ENCODE results near the gene SORL1-AS1.

Gene SORL1-AS1

DNA sequence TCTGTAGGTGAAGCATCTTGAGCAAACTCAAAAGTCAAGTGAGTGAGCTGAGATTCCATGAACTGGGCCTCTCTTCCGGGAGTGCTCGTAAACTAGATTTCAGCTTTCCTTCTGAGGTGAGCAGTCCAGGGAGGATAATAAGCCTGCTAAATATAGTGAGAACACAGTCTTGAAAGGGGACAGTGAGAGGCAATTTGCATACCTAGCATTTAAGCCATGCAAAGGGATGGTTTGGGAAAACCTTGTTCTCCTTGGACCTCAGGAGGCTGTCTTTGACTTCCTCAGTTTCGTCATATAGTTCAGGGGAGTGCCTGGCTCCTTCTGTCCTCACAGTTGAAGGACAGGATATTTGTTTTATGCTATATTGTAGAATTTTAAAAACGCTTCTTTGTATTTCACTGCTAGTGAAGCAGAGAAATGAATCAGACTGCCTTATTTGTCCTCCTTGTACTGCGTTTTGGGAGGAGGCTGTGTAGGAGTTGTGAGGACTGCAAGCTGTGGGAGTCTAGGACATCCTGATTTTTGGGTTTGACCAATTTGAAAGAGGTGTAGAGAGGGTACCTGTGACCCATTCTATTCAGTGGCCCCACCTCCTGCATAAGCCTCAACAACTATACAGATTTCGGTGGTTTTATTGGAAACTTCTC, 11.0 kb upstream of the SORL1-AS1 start:
- peak overlapping the region; percentile 84 for H3K27ac ChIP-seq (ENCODE audit: low read length)
- peaks cover 51% of the 10 kb centered on the region for H3K4me1 ChIP-seq (ENCODE audit: control insufficient read depth, insufficient read depth, low read length)

DNA sequence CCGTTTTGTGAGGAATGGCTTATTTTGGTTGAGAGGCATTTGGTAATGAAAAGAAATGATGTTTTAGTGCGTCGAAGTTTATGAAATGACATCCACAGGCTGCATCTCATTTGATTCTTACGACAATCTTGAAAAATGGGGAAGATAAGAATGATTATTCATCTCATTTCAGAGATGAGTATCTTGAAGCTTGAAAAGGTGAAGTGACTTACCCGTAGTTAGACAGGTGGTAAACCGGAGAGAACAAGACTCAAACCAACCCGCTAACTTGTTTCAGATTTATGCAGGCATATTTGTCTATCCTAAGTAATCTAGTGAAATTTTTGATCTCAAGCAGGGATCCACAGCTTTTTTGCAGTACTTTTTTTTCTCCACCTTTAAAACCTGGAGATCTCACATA, 9.1 kb upstream of the SORL1-AS1 start:
- H3K36me3 ChIP-seq (ENCODE audit: control insufficient read depth in 2 of 2, insufficient read depth in 2 of 2, low read length in 2 of 2), result no peaks in the 10 kb centered on the region
- no peak overlapping the region for H3K27ac ChIP-seq (ENCODE audit: low read length)
- peaks cover 40% of the 10 kb centered on the region for H3K4me1 ChIP-seq (ENCODE audit: control insufficient read depth, insufficient read depth, low read length)

More for the DNA sequence above, 11.0 kb upstream of the SORL1-AS1 start:
- Histone ChIP-seq H3K27me3 (ENCODE audit: control insufficient read depth in 1 of 2, insufficient read depth in 2 of 2, low read length in 2 of 2) (no peaks in the 10 kb centered on the region), H3K4me3 (ENCODE audit: low read length in 2 of 2) (no peak overlapping the region), H3K36me3 (ENCODE audit: control insufficient read depth in 2 of 2, insufficient read depth in 2 of 2, low read length in 2 of 2) (no peaks in the 10 kb centered on the region), H3K9me3 (ENCODE audit: control insufficient read depth in 2 of 2, low read length in 2 of 2) (no peaks in the 10 kb centered on the region), H3K9ac (ENCODE audit: low read length in 2 of 2) (peak overlapping the region in 1 of 2 donors; percentile 42)

GRCh38 chr11:121460941-121461514, 8.3 kb upstream of the SORL1-AS1 start:
- no peak overlapping the region for H3K9ac ChIP-seq (ENCODE audit: low read length in 2 of 2)
- H3K27ac ChIP-seq (ENCODE audit: low read length), result no peak overlapping the region
- H3K27me3 ChIP-seq (ENCODE audit: control insufficient read depth in 1 of 2, insufficient read depth in 2 of 2, low read length in 2 of 2), result no peaks in the 10 kb centered on the region
- no peak overlapping the region for H3K4me3 ChIP-seq (ENCODE audit: low read length in 2 of 2)
- no peaks in the 10 kb centered on the region for H3K36me3 ChIP-seq (ENCODE audit: control insufficient read depth in 2 of 2, insufficient read depth in 2 of 2, low read length in 2 of 2)
- peaks cover 35% of the 10 kb centered on the region for H3K4me1 ChIP-seq (ENCODE audit: control insufficient read depth, insufficient read depth, low read length)
- no peaks in the 10 kb centered on the region for H3K9me3 ChIP-seq (ENCODE audit: control insufficient read depth in 2 of 2, low read length in 2 of 2)

More for the DNA sequence above, 9.1 kb upstream of the SORL1-AS1 start:
- Histone ChIP-seq H3K4me3 (ENCODE audit: low read length in 2 of 2) (no peak overlapping the region), H3K9ac (ENCODE audit: low read length in 2 of 2) (no peak overlapping the region), H3K27me3 (ENCODE audit: control insufficient read depth in 1 of 2, insufficient read depth in 2 of 2, low read length in 2 of 2) (no peaks in the 10 kb centered on the region), H3K9me3 (ENCODE audit: control insufficient read depth in 2 of 2, low read length in 2 of 2) (no peaks in the 10 kb centered on the region)

DNA sequence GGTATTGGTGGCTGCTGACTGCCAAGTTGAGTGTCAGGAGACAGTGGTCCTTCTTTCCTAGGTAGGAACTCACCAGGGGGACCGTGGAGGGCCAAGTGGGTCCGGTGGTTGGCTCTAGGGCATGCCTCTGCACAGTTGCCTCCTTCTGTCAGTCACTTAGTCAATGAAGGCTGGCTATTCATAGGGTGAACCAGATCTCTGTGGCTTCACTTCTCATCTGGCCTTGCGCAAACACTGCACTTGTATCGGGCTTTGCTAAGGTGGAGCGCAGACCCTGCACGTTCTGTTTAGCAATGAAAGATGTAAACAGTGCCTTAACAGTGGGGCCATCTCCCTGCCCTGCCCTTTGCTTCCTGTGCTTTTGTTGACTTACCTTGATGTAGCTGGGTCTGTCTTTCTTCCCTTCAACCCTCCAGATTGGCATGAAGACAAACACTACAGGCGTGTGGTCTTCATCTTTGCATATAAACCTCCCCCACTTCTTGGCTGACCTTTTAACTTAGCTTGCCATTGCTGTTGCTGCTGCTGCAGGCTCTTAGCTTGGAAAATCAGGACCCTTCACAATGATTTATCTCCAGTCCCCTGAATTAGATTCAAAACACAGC, 6.7 kb upstream of the SORL1-AS1 start:
- H3K4me3 ChIP-seq (ENCODE audit: low read length in 2 of 2), result peak overlapping the region; percentile 32 to 35
- peaks cover 30% of the 10 kb centered on the region for H3K4me1 ChIP-seq (ENCODE audit: control insufficient read depth, insufficient read depth, low read length)
- H3K9ac ChIP-seq (ENCODE audit: low read length in 2 of 2), result no peak overlapping the region
- no peaks in the 10 kb centered on the region for H3K9me3 ChIP-seq (ENCODE audit: control insufficient read depth in 2 of 2, low read length in 2 of 2)
- peak overlapping the region; percentile 41 for H3K27ac ChIP-seq (ENCODE audit: low read length)
- no peaks in the 10 kb centered on the region for H3K36me3 ChIP-seq (ENCODE audit: control insufficient read depth in 2 of 2, insufficient read depth in 2 of 2, low read length in 2 of 2)
- H3K27me3 ChIP-seq (ENCODE audit: control insufficient read depth in 1 of 2, insufficient read depth in 2 of 2, low read length in 2 of 2), result no peaks in the 10 kb centered on the region

DNA sequence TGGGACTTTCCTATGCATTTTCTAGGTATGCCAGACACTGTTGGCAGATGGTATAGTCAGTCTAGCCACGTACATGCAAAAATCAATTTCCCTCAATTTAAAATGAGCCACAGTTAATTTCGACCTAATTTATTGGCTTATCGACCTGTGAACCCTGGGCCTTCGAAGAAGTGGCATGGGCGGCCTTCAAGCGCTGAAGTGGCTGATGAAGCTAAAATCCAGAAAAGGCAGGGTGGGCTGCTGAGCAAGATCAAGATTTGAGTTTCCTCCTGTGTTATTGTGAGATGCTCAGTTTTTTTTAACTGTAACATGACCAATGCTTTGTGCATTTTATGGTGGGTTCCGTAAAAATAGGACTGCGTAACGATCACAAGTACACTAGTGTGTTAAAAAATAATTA, 5.8 kb upstream of the SORL1-AS1 start:
- Histone ChIP-seq H3K27me3 (ENCODE audit: control insufficient read depth in 1 of 2, insufficient read depth in 2 of 2, low read length in 2 of 2) (no peaks in the 10 kb centered on the region), H3K9me3 (ENCODE audit: control insufficient read depth in 2 of 2, low read length in 2 of 2) (no peaks in the 10 kb centered on the region), H3K27ac (ENCODE audit: low read length) (no peak overlapping the region), H3K4me3 (ENCODE audit: low read length in 2 of 2) (no peak overlapping the region), H3K9ac (ENCODE audit: low read length in 2 of 2) (no peak overlapping the region), H3K36me3 (ENCODE audit: control insufficient read depth in 2 of 2, insufficient read depth in 2 of 2, low read length in 2 of 2) (no peaks in the 10 kb centered on the region), H3K4me1 (ENCODE audit: control insufficient read depth, insufficient read depth, low read length) (peaks cover 21% of the 10 kb centered on the region)

DNA sequence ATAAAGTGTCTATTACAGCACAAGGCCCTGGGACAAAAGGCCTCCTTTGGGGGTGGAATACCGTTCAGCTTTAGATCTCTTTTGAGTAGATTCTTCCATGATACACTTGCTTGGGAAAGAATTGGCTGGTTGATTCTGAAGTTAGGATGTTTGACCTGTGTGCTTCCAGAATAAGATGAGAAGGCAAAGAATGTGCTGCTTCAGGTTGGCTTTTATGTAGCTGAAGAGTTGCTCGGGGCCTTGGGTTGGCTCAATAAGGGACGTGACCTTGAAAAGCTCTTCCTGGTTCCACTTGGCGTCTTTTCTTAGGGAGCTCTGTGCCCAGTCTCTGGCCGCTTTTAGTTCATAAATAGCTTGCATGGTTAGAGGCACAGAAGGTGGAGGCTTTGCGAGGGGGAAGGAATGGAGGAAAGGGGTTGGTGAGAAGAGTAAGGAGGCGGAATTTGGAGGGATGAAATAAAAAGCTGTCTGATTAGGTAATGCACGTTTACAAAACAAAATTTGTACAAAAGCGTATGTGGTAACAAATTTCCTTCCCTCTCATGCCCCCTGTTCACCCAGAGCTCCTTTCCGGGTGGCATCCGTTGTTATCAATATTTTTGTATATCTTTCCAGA, 4.2 kb upstream of the SORL1-AS1 start:
- H3K36me3 ChIP-seq (ENCODE audit: control insufficient read depth in 2 of 2, insufficient read depth in 2 of 2, low read length in 2 of 2), result no peaks in the 10 kb centered on the region
- H3K27ac ChIP-seq (ENCODE audit: low read length), result no peak overlapping the region

GRCh38 chr11:121456151-121456550, 3.4 kb upstream of the SORL1-AS1 start:
- H3K9me3 ChIP-seq (ENCODE audit: control insufficient read depth in 2 of 2, low read length in 2 of 2), result no peaks in the 10 kb centered on the region
- H3K27me3 ChIP-seq (ENCODE audit: control insufficient read depth in 1 of 2, insufficient read depth in 2 of 2, low read length in 2 of 2), result no peaks in the 10 kb centered on the region
- no peak overlapping the region for H3K9ac ChIP-seq (ENCODE audit: low read length in 2 of 2)
- peaks cover 29% of the 10 kb centered on the region for H3K4me1 ChIP-seq (ENCODE audit: control insufficient read depth, insufficient read depth, low read length)
- H3K36me3 ChIP-seq (ENCODE audit: control insufficient read depth in 2 of 2, insufficient read depth in 2 of 2, low read length in 2 of 2), result no peaks in the 10 kb centered on the region
- no peak overlapping the region for H3K4me3 ChIP-seq (ENCODE audit: low read length in 2 of 2)
- no peak overlapping the region for H3K27ac ChIP-seq (ENCODE audit: low read length)

More for the DNA sequence above, 4.2 kb upstream of the SORL1-AS1 start:
- Histone ChIP-seq H3K27me3 (ENCODE audit: control insufficient read depth in 1 of 2, insufficient read depth in 2 of 2, low read length in 2 of 2) (no peaks in the 10 kb centered on the region), H3K4me3 (ENCODE audit: low read length in 2 of 2) (no peak overlapping the region), H3K4me1 (ENCODE audit: control insufficient read depth, insufficient read depth, low read length) (peaks cover 25% of the 10 kb centered on the region), H3K9me3 (ENCODE audit: control insufficient read depth in 2 of 2, low read length in 2 of 2) (no peaks in the 10 kb centered on the region), H3K9ac (ENCODE audit: low read length in 2 of 2) (no peak overlapping the region)

- no peaks in the 10 kb centered on the region for H3K36me3 ChIP-seq (ENCODE audit: control insufficient read depth in 2 of 2, insufficient read depth in 2 of 2, low read length in 2 of 2)
- no peak overlapping the region for H3K27ac ChIP-seq (ENCODE audit: low read length)
- H3K9ac ChIP-seq (ENCODE audit: low read length in 2 of 2), result no peak overlapping the region
- H3K4me1 ChIP-seq (ENCODE audit: control insufficient read depth, insufficient read depth, low read length), result peaks cover 29% of the 10 kb centered on the region
- H3K27me3 ChIP-seq (ENCODE audit: control insufficient read depth in 1 of 2, insufficient read depth in 2 of 2, low read length in 2 of 2), result no peaks in the 10 kb centered on the region
- H3K4me3 ChIP-seq (ENCODE audit: low read length in 2 of 2), result no peak overlapping the region
- no peaks in the 10 kb centered on the region for H3K9me3 ChIP-seq (ENCODE audit: control insufficient read depth in 2 of 2, low read length in 2 of 2)
Measured at GRCh38 chr11:121455115-121455514, 2.3 kb upstream of the SORL1-AS1 start.

- Histone ChIP-seq H3K27ac (ENCODE audit: low read length) (no peak overlapping the region), H3K9ac (ENCODE audit: low read length in 2 of 2) (no peak overlapping the region), H3K36me3 (ENCODE audit: control insufficient read depth in 2 of 2, insufficient read depth in 2 of 2, low read length in 2 of 2) (no peaks in the 10 kb centered on the region), H3K4me3 (ENCODE audit: low read length in 2 of 2) (peak overlapping the region in 1 of 2 donors; percentile 96), H3K4me1 (ENCODE audit: control insufficient read depth, insufficient read depth, low read length) (peaks cover 20% of the 10 kb centered on the region), H3K27me3 (ENCODE audit: control insufficient read depth in 1 of 2, insufficient read depth in 2 of 2, low read length in 2 of 2) (no peaks in the 10 kb centered on the region), H3K9me3 (ENCODE audit: control insufficient read depth in 2 of 2, low read length in 2 of 2) (no peaks in the 10 kb centered on the region)
Measured at GRCh38 chr11:121453589-121454299, 977 bp upstream of the SORL1-AS1 start.

GRCh38 chr11:121451986-121452608, 670 bp downstream of the SORL1-AS1 start, which contains the start of gene SORL1:
TSS of gene SORL1 (plus strand) at chr11:121452314. CDS start at chr11:121452332, 18 bp downstream.
- no peaks in the 10 kb centered on the region for H3K36me3 ChIP-seq (ENCODE audit: control insufficient read depth in 2 of 2, insufficient read depth in 2 of 2, low read length in 2 of 2)
- peak within 1 kb of the TSS; percentile 51 to 65 for H3K9ac ChIP-seq (ENCODE audit: low read length in 2 of 2)
- no peaks in the 10 kb centered on the region for H3K9me3 ChIP-seq (ENCODE audit: control insufficient read depth in 2 of 2, low read length in 2 of 2)
- peaks cover 20% of the 10 kb centered on the region for H3K4me1 ChIP-seq (ENCODE audit: control insufficient read depth, insufficient read depth, low read length)
- no peak within 1 kb of the TSS for H3K27ac ChIP-seq (ENCODE audit: low read length)
- H3K4me3 ChIP-seq (ENCODE audit: low read length in 2 of 2), result peak within 1 kb of the TSS; percentile 90 to 96
- no peaks in the 10 kb centered on the region for H3K27me3 ChIP-seq (ENCODE audit: control insufficient read depth in 1 of 2, insufficient read depth in 2 of 2, low read length in 2 of 2)

Data from stomach smooth muscle (tissue), 2 donors.